ENCODE results near the gene CHP1.
"Not testable (repeated sequence)": the region's sequence is repeated elsewhere in the genome, so short reads cannot be mapped to it uniquely, and the experiment has no call there.

Gene CHP1

DNA sequence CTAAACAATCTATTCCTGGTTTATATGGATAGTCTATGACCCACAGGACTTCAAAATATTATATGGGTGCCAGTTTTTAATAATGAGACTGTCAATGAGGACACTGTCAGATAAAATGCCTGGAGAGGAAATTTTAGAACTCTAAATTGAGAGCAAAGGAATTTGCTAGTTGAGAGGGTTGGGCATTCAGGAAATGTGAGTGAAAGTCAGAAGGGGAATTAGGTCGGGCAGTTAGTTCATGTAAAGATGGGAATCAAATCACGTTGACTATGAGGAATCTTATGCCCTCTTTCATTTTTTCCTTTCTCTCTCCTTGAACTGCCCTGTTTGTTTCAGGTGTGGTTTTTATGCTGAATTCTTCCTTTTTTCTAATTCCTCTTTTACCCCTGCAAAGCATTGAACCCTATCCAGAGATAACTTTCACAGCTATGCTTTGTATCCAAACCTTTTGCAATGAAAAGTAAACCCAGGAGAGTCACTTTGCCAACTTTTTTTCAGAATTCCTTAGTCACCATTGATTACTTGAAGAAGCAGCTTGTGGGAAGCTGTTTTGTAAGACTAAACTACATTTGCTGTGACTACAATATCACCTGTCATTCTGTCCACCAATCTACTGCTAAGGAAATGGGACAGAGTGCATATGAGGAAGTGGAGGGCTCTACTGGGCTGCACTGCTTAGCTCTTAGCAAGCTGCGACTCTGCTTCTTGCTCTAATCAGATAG, 27.8 kb downstream of the CHP1 start:
- DNase-seq: no peak

DNA sequence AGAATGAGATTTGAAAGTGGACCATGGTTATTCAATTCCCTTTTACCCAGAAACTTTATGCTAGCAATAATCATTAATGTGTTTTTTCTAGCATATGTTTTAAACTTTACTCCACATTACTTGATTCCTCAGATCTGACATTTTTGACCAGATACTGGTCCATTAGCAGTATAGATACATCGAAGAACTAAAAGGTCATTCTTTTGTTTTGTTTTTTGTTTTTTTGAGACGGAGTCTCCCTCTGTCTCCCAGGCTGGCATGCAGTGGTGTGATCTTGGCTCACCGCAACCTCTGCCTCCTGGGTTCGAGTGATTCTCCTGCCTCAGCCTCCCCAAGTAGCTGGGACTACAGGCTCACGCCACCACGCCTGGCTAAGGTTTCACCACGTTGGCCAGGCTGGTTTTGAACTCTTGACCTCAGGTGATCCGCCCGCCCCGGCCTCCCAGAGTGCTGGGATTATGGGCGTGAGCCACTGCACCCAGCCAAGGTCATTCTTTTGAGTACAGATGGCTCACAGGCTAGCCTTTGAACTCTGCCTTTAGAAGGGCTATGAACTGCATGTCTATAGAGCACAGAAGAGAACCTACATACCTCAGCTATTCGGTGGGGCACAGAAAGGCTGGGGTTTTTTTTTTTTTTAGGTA, 28.6 kb downstream of the CHP1 start:
- DNase-seq: no peak

DNA sequence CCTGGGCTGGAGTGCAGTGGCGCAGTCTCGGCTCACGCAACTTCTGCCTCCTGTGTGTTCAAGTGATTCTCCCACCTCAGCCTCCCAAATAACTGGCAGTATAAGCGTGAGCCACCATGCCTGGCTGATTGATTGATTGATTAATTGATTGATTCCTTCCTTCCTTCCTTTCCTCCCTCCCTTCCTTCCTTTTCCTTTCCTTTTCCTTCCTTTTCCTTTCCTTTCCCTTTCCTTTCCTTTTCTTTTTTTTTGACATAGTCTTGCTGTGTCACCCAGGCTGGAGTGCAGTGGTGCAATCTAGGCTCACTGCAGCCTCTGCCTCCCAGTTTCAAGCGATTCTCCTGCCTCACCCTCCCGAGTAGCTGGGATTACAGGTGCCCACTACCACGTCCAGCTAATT, 29.9 kb downstream of the CHP1 start:
- DNase-seq: not testable (repeated sequence)

DNA sequence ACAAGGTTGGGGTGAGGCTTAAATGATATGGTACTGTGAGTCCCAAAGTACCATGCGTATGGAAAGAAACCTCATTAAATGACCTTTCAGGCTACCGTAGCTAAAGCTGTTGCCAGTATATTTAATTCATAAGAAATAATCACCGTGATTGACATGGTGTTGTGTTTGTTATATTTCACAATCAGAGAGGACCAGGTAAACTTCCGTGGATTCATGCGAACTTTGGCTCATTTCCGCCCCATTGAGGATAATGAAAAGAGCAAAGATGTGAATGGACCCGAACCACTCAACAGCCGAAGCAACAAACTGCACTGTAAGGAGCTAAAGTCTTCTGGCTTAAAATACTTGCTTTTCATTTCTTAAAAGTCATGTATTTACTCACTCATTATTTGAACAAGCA, 31.5 kb downstream of the CHP1 start:
- DNase-seq: no peak

DNA sequence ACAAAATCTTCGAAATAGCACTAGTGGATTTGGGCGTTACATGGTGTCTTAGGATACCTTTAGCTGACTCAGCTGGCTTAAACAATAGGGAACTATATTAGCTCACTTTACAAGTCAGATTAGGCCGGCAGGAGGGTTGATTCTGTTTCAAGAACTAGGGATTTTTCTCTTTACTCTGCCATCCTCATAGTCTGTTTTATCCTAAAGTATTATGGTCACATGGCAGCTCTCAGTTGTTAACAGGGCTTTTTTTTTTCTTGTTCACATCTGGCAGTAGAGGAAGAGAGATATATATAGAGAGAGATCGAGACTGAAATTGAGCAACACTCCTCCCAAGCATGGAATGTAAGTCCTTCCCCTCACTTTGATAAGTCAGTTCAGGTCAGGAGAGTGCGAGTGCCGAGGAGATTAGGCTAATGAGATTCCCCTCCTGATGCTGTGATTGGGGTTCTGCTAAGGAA, 32.9 kb downstream of the CHP1 start:
- DNase-seq: no peak

DNA sequence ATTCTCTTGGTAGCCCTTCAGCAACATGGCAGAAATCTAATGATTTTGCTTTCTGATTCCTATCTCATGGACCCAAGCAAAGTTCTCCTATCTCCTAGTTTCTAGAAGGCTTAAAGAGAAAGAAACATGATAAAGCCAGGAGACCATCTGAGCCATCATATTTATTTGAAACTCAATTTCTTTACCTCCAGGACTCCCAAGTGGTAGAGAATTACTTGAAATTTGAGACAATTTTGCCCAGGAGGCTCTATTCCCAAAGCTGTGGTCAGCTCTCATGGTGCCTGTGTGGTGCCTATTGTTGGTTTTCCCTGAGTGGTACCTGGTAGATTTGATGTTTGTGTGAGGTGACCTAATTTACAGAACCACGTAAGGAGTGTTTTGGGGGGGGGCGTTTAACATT, 38.8 kb downstream of the CHP1 start:
- no peak for DNase-seq

DNA sequence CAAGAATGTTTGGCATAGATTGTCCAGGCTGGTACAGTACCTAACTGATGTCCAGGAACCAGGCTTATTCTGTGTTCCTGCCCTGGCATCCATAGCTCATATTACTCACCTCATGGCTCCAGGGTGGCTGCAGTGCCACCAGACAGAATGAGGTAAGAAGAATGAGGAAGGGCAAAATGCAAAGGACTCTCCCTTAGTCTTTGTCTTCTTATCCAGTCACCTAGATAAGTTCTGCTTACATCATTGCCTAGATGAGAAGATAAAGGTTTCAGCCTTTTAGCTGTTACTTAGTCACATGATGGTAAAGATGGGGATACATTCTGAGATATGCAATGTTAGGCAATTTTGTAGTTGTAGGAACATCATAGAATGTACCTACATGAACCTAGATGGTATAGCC, 45.8 kb downstream of the CHP1 start:
- no peak for DNase-seq

DNA sequence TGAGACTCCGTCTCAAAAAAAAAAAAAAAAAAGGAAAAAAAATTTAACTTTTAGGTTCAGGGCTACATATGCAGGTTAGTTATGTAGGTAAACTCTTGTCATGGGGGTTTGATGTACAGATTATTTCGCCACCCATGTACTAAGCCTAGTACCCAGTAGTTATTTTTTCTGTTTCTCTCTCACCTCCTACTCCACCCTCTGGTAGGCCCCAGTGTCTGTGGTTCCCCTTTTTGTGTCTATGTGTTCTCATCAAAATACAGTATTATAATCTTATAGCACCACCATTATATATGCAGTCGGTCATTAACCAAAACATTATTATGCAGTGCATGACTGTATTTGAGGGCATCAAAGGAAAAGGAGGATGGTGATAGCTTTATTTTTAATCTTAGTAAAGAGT, 47.3 kb downstream of the CHP1 start:
- DNase-seq: no peak

DNA sequence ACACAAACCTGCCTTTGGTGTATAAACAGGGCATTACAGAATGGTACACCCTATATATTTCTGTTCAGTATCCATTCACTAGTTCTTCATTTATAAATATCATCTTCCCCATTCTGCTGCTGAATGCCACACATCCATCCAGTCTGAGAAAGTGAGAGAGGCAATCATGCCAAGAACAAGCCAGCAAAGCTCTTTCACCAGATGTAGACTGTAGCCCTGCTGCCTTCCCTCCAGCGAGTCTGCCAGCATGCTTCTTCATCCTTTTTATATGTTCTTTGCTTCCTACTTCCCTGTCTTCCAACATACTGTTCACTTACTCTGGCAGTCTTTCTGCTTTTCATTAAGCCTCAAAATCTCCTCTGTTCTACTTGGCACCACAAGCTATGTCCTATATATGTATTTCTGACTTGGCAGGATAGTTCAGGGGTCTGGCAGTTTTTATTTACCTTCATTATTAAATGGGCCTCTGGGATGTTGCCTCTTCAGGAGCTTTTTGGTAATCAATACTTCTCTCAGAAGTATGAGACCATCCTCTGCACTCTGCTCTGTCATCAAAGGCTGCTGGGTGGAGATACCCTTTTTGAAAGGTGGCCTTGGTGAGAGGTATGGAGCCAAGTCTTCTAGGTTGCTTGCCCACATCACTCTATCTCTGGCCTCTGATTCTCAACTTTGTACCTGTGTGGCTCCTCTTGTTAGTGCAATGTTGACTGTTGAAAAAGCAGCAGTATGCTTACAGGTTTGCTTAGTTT, 48.6 kb downstream of the CHP1 start:
- DNase-seq: no peak

DNA sequence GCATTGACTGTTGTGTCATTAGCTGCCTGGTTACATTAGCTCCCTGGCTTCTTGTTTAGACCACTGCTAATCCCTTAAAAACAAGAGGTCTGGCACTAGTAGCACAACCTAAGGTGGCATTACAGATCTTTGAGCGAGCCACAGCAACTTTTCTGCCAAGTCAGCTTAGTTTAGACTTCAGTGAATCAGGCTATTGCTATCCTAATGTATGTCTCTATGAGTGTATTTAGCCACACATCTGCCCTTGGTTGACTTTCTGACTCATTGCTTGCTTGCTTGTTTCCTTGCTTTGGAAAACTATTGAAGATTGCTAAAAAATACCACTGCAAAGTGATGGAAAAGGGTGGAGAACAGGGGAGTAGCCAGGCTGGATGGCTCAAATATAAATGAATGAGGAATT, 50.2 kb downstream of the CHP1 start:
- no peak for DNase-seq

DNA sequence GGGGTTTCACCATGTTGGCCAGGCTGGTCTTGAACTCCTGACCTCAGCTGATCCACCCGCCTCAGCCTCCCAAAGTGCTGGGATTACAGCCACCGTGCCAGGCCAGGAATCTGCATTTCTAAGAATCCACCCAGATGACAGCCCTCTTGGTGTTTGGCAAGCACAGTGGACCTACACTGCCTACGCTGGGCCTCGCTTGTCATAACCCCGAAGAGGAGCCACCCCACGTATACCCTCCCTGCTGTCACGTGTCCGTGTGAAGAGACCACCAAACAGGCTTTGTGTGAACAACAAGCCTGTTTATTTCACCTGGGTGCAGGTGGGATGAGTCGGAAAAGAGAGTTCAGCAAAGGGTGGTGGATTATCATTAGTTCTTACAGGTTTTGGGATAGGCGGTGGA, 51.4 kb downstream of the CHP1 start:
- DNase-seq: not testable (repeated sequence)

DNA sequence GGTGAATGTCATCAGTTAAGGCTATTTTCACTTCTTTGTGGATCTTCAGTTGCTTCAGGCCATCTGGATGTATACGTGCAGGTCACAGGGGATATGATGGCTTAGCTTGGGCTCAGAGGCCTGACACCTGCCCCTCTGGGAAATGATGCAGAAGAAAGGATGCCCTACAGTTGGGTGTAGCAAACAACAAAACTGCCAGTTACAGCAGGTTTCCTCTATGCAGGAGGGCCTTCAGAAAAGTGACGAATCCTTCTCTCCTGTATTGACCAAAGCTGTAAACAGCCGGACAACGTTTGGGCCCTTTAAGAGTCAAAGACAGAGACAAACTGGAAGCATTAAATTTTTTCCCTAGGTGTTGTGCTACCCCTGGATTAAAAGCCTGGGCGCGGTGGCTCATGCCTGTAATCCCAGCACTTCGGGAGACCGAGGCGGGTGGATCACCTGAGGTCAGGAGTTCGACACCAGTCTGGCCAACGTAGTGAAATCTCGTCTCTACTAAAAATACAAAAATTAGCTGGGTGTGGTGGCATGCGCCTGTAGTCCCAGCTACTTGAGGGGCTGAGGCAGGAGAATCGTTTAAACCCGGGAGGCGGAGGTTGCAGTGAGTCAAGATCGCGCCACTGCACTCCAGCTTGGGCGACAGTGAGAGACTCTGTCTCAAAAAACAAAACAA, 52.0 kb downstream of the CHP1 start:
- DNase-seq: peak; percentile 30

DNA sequence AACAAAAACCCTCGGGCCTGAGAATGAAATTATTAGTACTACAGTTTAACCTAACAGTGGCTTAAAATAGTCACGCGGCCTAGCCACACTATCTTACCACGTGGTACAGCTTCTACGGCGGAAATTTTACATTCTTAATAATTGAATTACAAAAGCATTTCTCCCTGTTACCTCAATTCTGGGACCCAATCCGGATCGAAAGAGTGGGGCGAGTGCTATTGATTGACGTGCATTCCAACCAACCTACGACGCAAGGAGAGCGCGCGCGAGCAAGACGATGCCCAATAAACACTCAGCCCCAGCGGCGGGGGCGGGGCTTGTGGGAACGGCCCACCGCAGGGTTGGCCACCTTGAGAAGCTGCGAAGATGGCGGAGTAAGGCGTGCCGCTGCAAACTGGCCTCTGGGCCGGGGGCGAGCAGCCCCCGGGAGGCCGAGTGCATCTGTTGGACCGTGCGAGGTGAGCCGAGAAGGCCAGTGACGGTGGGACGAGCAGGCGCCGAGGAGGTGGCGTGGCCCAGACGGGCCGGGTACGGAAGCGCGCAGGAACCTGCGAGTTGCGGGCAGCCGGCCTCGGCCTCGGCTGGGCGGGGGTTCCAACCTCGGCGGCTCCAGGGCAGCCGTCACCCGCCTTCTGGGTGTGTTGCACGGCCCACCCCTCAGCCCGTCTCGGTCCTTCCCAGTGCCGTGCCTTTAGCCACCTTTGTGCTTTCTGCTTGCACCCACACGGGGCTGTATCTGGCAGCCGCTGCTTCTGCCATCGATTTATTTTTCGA, 52.8 kb downstream of the CHP1 start:
- DNase-seq: peak; percentile 100

DNA sequence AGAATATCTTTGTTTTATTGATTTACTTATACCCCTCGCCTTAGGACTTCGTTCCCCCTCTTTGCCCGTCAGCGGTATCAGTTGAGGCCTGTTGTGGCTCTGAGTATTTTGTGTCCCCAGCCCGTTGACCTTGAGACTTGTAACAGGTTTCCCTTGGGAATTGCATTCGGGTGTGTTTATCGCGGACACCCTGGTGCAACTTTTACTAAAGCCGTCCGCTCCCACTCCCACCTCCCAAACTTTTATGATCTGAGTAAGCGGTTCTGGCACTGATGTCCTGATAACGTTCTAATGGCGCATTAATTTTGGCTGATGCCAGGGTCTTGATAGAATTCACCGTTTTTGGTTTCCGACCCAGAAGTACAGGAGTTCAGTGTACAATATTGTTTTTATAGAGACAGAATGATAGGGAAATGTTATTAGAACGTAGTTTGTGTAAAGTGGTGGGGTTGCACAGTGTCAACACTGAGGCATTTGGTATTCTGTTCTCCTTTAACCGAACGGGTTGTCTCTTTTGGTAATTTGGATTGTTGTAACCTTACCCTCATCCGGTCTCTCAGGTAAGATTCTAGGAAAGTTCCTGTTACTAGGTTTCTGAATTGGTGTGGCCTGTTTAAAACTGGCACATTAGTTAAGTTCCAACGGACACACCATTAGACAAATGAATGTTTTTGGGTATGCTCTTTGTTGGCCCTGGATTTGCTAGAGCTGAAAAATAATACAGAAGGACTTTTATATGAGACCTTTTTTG, 53.5 kb downstream of the CHP1 start:
- peak; percentile 80 for DNase-seq

DNA sequence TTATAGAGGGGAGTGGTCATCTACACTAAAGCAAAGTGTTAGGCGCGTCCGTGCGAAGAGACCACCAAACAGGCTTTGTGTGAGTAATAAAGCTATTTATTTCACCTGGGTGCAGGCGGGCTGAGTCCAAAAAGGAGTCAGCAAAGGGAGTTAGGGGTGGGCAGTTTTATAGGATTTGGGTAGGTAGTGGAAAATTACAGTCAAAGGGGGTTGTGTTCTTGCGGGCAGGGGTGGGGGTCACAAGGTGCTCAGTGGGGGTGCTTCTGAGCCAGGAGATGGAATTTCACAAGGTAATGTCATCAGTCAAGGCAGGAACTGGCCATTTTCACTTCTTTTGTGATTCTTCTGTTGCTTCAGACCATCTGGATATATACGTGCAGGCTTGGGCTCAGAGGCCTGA, 54.2 kb downstream of the CHP1 start:
- DNase-seq: no peak

DNA sequence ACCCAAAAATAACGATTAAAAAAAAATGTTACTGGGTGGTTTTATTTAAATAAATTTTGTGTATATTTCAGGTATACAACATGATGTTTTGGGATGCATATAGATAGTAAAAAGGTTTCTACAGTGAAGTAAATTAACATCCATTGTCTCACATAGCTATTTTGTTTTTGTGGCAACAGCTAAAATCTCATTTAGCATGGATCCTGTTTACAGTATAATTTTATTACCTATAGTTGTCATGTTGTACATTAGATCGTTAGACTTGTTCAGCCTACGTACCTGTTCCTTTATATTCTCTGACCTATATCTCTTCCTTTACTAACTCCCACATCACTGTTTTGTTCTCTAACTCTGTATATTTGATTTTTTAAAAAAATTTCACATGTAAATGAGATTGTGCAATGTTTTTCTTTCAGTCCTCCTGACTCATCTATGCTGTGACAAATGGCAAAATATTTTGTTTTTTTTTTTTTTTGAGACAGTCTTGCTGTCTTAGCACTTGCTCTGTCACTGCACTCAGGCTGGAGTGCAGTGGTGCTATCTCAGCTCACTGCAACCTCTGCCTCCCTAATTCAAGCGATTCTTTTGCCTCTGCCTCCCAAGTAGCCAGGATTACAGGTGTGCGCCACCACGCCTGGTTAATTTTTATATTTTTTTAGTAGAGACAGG, 55.7 kb downstream of the CHP1 start:
- no peak for DNase-seq

DNA sequence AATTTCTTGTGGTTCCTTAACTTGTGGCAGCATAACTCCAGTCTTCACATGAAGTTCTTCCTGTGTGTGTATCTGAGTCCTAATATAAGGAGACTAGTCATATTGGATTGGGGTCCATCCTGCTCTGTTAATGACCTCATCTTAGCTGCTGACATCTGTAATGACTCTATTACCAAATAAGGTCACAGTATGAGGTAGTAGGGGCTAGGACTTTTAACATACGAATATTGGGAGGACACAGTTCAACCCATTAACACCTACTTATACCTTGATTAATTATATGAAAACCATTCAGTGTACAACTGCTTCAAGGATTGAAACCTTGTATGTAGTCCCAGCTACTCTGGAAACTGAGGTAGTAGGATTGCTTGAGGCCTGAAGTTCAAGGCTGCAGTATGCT, 57.4 kb downstream of the CHP1 start:
- DNase-seq: no peak

DNA sequence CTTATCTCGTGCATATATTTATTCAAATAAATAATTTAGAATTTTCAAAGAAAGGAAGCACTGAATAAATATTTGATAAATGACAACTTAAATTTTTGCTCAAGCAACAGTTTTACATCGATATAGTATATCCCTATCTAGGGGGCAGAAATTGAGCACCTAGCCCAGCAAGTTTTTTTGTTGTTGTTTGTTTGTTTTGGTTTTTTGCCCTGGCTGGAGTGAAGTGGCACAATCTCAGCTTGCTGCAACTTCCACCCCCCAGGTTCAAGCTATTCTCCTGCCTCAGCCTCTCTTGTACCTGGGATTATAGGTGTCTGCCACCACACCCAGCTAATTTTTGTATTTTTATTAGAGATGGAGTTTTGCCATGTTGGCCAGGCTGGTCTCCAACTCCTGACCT, 58.9 kb downstream of the CHP1 start:
- DNase-seq: no peak

DNA sequence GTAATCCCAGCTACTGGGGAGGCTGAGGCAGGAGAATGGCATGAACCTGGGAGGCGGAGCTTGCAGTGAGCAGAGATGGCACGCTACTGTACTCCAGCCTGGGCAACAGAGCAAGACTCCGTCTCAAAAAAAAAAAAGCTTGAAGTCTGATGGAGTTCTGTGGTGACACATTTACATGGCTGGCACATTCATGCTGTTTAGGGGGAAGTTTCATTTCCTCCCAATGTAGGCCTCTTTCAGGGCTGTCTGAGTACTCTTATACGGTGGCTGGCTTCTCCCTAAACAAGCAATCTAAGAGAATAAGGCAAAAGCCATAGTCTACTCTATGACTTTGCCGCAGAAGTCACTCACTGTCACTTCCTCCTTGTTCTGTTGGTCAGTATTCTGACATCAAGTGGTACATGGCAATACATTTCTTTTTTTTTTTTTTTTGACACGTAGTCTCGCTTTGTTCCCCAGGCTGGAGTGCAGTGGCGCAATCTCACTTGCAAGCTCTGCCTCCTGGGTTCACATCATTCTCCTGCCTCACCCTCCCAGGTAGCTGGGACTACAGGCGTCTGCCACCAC, 60.1 kb downstream of the CHP1 start:
- no peak for DNase-seq

DNA sequence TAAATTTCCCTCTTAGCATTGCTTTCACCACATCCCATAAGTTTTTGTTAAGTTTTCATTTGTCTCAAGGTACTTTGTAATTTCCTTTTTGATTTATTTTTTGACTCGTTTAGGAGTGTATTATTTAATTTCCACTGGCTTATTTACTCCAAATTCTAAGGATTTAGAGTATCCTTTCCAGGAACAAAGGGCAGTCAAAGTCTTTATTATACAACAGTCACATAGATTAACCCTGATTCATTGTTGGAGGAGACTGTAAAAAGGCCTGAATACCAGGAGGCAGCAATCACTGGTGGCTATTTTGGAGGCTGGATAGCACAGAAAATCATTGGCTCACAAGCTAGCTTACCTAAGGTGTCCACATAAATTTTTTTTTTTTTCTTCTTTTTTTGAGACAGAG, 61.5 kb downstream of the CHP1 start:
- no peak for DNase-seq

DNA sequence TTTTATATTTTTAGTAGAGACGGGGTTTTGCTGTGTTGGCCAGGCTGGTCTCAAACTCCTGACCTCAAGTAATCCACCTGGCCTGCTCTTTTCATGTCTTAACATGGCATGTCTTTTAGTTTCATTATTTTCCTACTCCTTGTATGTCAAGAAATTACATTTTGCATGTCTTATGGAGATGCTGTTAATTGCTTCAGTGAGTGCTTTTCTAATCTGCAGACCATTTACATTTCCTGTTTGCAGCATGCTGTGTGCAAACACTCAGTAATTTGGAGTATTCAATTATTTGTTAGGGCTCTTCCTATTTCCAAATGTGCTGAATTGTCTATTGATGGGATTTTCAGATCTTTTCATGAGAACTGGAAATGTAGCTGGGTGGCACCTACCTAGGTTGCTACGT, 70.1 kb downstream of the CHP1 start:
- not testable (repeated sequence) for DNase-seq

Data from eye (tissue), 1 donor.